ENCODE results near the gene TNK2.

The TNK2 gene

GRCh38 chr3:195879416-195880036 is 28.8 kb downstream of the TNK2 start:
- H3K27ac ChIP-seq = no peak overlapping the region
- TF ChIP-seq CTCF (conservative IDR thresholded peaks at IDR 0.05) = no peak

- TF ChIP-seq CTCF (conservative IDR thresholded peaks at IDR 0.05) = no peak
- H3K27ac ChIP-seq = no peak overlapping the region
Observed at GRCh38 chr3:195878424-195879274, 29.7 kb downstream of the TNK2 start.

DNA sequence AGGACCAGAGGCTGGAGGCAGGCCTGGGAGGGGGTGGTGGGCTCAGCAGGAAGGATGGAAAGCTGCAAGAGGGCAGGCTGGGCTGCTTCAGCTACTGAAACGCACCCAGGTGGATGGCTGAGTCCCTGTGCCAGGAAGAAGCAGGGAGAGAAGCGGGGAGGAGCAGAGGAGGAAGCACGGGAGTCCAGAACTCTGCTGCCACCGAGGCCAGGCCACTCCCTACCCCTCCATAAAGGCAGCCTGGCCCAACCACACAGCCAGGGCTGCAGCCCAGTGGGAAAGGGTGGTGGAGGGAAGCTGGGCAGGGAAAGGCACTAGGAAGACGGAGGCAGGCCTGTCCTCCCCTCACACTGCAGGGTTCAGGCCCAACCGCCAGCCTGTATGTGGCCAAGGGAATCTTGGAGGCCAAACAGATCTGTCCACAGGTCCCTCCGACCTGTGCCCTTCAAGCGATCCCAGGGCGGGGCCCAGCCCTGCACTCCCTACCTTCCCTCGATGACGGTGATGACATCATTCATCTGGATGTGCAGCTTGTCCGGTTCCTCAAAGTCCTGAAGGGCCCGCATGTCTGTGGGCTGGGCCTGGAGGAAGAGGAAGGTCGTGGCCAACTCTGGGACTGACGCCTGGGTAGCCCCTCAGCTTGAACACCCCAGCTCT is 30.5 kb downstream of the TNK2 start:
- TF ChIP-seq CTCF (conservative IDR thresholded peaks at IDR 0.05) = no peak
- H3K27ac ChIP-seq = no peak overlapping the region

- no peak overlapping the region for H3K27ac ChIP-seq
- TF ChIP-seq CTCF (conservative IDR thresholded peaks at IDR 0.05) = no peak
Observed at GRCh38 chr3:195877136-195877715, 31.1 kb downstream of the TNK2 start.

GRCh38 chr3:195876297-195877064 is 31.9 kb downstream of the TNK2 start:
- no peak for TF ChIP-seq CTCF (conservative IDR thresholded peaks at IDR 0.05)
- no peak overlapping the region for H3K27ac ChIP-seq

DNA sequence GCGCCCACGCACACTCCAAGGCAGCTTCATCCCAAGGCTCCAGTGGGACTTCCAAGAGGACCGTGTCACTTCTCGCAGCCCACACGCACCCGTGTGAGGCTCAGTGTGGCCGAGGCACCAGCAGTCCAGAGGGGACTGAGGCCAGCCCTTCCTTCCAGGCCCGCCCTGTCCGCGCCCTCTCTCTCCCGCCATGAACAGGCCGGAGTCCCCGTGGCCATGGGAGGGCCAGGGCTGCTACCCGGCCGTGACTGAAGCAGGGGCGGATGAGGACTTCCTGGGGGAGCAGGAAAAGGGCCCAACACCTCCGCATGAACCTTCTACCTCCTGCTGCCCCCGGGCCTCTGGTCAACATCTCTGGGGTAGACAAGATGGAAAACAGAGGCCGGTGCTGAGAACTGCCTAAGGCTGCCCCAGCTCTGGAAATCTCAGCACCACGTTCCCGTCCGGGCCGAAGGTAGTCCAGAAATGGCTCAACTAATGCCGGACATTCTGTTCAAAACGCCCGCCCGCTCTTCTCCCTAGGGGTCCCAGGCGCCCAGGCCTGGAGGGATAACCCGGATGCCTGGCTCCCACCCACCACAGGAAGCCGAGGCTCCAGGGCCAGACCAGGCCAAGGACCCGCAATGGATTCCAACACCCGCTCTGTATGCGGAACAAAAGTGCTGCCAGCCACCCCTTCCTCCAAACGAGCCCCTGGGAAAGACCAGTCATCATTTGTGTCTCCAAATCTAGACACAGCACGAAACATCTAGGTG is 32.7 kb downstream of the TNK2 start:
- H3K27ac ChIP-seq = no peak overlapping the region
- no peak for TF ChIP-seq CTCF (conservative IDR thresholded peaks at IDR 0.05)
